ENCODE measurements around the gene PDSS2.
"Not testable (repeated sequence)": the region's sequence is repeated elsewhere in the genome, so short reads cannot be mapped to it uniquely, and the experiment has no call there.

The PDSS2 gene

GRCh38 chr6:107315114-107315513 lies 144.2 kb downstream of the PDSS2 start:
- DNase-seq, result no peak

- DNase-seq, result no peak
Measured at GRCh38 chr6:107314531-107314939, 144.8 kb downstream of the PDSS2 start.

GRCh38 chr6:107313776-107314175 lies 145.6 kb downstream of the PDSS2 start:
- DNase-seq, result no peak

- no peak for DNase-seq
Measured at GRCh38 chr6:107310362-107310761, 149.0 kb downstream of the PDSS2 start.

GRCh38 chr6:107308677-107309076 lies 150.7 kb downstream of the PDSS2 start:
- DNase-seq, result peak; percentile 31

- not testable (repeated sequence) for DNase-seq
Measured at GRCh38 chr6:107305994-107306393, 153.4 kb downstream of the PDSS2 start.

- no peak for DNase-seq
Measured at GRCh38 chr6:107305391-107305790, 154.0 kb downstream of the PDSS2 start.

- DNase-seq, result no peak
Measured at GRCh38 chr6:107304421-107305025, 154.8 kb downstream of the PDSS2 start.

- no peak for DNase-seq
Measured at GRCh38 chr6:107293350-107293749, 166.0 kb downstream of the PDSS2 start.

- DNase-seq, result no peak
Measured at GRCh38 chr6:107292715-107293271, 166.6 kb downstream of the PDSS2 start.

- no peak for DNase-seq
Measured at GRCh38 chr6:107290491-107290890, 168.9 kb downstream of the PDSS2 start.

GRCh38 chr6:107289258-107289657 lies 170.1 kb downstream of the PDSS2 start:
- DNase-seq, result not testable (repeated sequence)

GRCh38 chr6:107285683-107286082 lies 173.7 kb downstream of the PDSS2 start:
- not testable (repeated sequence) for DNase-seq

GRCh38 chr6:107284805-107285204 lies 174.6 kb downstream of the PDSS2 start:
- DNase-seq, result no peak

GRCh38 chr6:107280791-107281190 lies 178.6 kb downstream of the PDSS2 start:
- no peak for DNase-seq

- not testable (repeated sequence) for DNase-seq
Measured at GRCh38 chr6:107280001-107280400, 179.4 kb downstream of the PDSS2 start.

GRCh38 chr6:107275330-107275865 lies 184.0 kb downstream of the PDSS2 start:
- no peak for DNase-seq

- DNase-seq, result no peak
Measured at GRCh38 chr6:107274288-107274687, 185.1 kb downstream of the PDSS2 start.

GRCh38 chr6:107272246-107272645 lies 187.1 kb downstream of the PDSS2 start:
- no peak for DNase-seq

- DNase-seq, result no peak
Measured at GRCh38 chr6:107271208-107271790, 188.1 kb downstream of the PDSS2 start.

GRCh38 chr6:107267634-107268033 lies 191.7 kb downstream of the PDSS2 start:
- no peak for DNase-seq

GRCh38 chr6:107267006-107267405 lies 192.4 kb downstream of the PDSS2 start:
- no peak for DNase-seq

- no peak for DNase-seq
Measured at GRCh38 chr6:107266563-107266962, 192.8 kb downstream of the PDSS2 start.

- no peak for DNase-seq
Measured at GRCh38 chr6:107264357-107264840, 195.0 kb downstream of the PDSS2 start.
